GM19023 (cell line): ENCODE data around the gene STK38L.

Source experiments
- ATAC-seq: cut with Tn5 transposase; IDR thresholded peaks from one replicate; pipeline ENCODE4 v1.9.1; 2021; ENCODE audit warnings: mild to moderate bottlenecking, moderate library complexity; ENCODE audit not compliant: unreplicated experiment

STK38L gene

DNA sequence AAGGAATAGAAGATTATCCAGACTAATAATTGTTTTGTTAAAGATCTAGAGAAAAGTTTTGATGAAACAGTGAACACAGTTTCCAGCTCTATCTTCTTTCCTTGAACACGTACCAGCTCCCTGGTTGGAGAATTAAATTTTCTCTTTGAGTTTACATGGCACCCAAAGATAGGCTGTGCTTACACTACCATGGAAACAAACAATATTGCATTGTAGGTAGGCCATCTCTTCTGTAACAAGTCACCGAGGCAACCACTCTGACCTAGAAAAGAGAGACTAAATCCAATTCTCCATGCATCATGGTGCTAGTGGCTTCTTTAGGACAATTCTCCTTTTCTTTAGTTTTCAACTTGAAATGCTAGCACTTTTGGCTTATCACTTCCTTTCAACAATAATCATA lies 98.5 kb downstream of the STK38L start:
- no peak for ATAC-seq

DNA sequence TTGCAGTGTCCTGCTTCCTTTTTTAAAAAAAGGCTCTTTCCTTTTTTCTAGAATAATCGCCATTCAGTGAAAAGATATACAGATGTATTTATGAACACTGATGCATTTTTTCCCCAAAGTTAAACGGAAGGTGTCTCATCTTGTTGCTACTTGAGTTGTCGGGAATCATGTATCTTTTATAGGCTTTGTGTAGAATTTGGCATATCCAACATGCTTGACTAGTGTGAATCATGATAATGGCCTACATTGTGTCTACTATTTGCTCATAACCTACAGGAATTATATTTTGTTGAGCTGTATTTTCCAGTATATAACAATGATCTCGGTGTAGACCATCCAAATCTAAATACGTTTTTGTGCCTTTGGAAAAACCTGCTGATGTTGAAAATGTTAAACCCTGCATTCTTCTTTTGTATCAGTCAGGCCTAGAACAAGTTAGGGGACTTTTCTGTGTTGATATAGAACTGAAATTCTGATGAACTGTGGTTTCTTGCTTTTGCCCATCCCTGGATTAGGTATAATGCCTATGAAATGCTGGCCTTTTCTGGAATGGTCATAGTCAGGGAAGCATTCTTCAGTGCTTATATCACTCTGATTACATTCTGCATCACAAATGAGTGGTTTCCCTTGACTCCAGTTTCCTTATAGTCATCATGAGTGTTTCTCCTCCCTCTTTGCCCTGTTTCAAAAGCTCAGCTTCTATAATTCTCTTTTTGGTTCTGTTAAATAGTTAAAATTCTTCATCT lies 99.3 kb downstream of the STK38L start:
- no peak for ATAC-seq

DNA sequence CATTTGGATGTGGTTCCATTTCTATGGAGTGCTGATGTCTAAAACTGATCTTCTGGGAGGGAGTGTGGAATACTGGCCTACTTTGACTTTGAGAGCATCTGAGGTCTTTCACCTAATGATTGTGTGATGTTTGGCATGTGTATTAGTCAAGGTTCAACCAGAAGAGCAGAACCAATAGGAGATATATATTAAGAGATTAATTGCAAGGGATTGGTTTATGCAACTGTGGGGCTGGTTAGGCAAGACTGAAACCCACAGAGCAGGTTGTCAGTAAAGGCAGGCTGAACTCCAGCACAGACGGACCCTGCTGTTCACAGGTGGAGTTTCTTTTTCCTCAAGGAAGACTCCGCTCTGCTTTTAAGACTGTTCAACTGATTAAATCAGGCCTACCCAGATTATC lies 100.2 kb downstream of the STK38L start:
- ATAC-seq = no peak

DNA sequence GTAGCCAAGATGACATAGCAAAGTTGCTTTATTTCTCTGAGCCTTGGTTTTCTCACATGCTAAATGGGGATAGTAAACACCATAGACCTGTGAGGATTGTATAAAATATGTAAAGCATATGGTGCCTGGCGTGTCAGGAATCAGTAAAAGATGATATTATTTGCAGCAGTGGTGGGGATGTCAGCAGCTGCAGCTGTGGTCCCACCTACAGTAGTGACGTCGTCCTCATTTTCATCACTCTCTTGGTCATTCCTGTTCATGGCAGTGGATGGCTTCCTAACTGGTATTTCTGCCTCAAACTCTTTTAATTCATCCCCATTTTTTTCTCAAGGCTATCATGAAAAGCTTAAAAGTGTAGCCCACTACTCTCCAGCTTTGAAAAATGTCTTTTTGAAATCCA lies 100.7 kb downstream of the STK38L start:
- no peak for ATAC-seq

DNA sequence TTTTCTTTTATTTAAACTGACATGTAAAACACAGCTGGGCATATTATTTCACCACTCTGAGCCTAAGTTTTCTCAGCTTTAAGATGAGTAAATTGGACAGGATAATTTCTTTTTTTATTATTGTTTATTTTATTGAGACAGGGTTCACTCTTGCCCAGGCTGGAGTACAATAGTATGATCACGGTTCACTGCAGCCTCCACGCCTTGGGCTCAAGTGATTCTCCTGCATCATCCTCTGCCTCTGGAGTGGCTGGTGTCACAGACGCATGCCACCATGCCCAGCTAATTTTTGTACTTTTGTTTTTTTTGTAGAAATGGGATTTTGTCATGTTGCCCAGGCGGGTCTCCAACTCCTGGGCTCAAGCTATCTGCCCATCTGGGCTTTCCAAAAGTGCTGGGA lies 101.3 kb downstream of the STK38L start:
- ATAC-seq = no peak

DNA sequence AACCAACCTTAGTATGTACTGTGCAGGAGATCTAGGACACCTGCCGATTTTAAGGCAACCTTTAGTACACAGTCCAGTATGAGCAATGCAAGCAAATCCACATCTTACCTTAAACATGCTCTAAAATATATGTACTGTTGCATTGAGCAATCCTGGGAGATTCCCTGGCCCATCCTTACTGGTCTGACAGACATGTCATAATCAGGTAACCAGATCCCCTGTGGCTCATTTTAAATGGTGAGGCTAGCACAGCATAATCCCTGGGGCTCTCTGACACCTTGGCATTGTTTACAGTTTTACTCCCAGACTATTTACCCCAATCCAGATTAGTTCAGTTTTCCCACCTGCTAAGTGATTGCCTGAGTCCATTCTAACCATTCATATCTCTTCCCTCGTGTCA lies 103.7 kb downstream of the STK38L start:
- ATAC-seq = no peak

DNA sequence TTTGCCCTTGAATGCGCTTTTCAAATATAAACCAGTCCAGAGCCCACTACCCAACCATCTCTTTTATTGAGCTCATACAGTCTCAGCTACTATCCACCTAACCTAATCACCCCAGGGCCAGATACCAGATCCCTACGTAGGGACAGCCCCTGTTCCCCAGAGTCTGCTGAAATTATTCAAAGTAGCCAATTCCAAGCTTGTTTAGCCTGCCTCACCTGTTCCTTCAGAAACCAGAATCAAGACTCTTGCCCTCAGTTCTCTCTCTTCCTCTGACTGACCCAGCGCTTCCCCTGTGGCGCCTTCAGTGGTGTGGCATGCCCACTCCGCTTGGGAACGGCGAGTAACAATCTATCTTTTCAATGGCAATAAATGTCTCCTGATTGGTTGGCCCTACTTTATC lies 107.4 kb downstream of the STK38L start:
- no peak for ATAC-seq

DNA sequence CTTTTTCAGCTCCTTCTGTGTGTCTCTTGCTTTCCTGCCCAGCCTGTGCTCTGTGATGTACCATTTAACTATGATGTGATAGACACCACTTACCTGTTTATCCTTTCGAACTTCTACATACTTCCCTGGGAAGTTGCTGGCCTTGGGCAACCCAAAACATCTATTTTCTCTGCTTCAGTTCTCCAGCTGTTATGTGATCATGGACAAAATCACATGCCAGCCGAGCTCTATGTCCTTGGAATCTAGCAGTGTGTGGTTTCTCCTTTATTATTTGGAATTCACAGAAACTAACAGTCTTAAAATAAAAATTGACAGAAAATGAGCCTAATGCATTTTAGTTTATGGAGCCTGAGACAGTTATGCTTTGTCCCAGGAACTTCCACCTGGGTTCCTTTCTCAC lies 111.4 kb downstream of the STK38L start:
- no peak for ATAC-seq

DNA sequence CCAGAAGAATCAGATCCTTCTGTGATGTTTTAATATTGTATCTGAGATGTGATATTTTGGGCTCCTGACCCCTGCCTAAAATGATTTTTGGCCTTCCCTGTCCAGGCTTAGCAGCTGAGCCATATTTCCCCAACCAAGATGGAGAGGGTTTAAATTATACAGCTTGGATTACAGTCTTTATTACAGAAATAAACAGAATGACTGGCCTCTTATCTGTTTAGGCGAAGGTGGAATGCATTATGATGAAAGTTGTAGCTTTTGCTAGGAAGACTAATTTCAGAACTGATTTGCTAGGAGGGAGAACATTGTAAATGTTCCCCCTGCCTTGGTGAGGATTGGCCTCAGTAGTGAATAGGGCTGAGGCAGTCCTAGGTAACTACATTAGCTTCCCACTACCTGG lies 111.9 kb downstream of the STK38L start:
- ATAC-seq = no peak

DNA sequence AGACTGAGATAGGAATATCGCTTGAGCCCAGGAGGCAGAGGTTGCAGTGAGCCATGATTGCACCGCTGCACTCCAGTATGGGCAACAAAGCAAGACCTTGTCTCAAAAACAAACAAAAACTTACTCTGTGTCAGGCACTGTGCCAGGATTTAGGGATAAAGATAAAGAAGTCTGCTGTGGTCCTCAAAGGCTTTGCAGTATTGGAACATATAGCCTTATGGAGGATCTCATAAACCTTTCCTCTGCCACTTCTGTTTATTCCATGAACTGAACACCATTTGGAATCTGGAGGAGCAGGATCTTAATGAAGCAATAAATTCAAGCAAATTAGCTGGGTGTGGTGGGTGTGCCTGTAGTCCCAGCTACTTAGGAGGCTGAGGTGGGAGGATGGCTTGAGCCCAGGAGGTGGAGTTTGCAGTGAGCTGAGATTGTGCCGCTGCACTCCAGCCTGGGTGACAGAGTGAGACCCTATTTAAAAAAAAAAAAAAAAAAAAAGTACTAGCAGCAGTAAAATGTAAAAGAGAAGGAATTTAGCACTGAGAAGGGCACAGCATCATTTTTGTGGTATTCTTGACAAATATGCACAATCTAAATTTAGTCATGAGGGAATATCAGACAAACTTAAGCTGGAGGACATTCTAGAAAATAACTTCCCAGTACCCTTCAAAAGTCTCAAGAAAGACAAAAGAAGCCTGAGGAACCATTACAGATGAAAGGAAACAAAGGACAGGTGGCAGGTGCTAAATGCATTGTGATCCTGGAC lies 115.7 kb downstream of the STK38L start:
- ATAC-seq = no peak

DNA sequence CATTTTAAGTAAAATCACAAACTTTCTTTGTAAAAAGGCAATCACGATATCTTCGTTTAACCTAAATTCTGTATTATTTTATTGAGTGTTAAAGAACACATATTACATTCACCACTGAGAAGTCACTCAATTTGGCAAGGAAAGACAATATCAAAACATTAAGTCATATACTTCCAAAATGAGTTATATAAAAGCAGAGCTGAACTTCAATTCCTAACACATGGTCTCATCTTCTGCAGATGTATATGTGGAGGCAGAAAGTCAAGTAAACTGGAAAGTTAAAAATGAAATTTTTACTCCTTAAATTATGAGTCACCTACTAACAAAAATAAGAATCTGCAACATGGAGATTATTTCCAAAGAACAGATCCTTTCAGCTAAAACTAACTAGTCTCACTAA lies 117.3 kb downstream of the STK38L start:
- no peak for ATAC-seq

DNA sequence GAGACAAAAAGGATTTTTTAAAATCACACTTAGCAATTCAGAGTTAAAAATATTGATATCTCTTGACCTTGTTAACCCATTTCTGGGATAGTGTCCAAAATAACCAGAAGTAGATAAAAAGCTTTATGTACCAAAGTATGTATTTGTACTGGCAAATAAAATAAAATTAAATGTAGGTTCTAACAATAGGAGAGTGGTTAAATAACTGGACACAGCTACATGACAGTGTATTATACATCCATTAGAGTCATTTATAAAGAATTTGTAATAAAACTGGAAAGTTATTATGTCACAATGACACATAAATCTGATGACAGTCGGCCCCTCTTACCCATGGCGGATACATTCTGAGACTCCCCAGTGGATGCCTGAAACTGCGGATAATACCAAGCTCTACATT lies 122.5 kb downstream of the STK38L start:
- no peak for ATAC-seq

DNA sequence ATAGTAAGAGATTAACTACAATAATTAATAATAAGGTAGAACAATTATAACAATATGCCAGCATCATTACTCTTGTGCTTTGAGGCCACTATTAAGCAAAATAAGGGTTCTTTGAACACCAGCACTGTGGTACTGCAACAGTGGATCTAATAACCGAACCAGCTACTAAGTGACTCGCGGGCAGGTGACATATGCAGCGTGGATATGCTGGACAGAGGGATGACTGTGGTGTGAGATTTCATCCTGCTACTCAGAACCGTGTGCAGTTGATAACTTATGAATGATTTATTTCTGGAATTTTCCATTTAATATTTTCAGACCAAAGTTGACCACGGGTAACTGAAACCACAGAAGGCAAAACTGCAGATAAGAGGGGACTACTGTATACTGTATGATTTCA lies 123.0 kb downstream of the STK38L start:
- no peak for ATAC-seq
